H9 (cell line): ENCODE results near the gene CALML4. TPM values are rescaled to one million over a fixed set of nuclear protein-coding genes. Genes with fewer than 3 reads are reported as not detected.

Source experiments
- DNase-seq: peaks from one replicate; pipeline ENCODE4 v3.0.0-alpha.2; 2017
- H2AFZ ChIP-seq: one replicate; pipeline ENCODE4 v1.6.1; 2013; ENCODE audit warnings: mild to moderate bottlenecking, low read length, control low read depth, moderate library complexity
- H2AK5ac ChIP-seq: 2 replicates; pipeline ENCODE4 v1.6.1; 2013; ENCODE audit warnings: low read length, control low read depth, mixed read lengths; ENCODE audit not compliant: insufficient read length
- H2BK120ac ChIP-seq: one replicate; pipeline ENCODE4 v1.6.1; 2013; ENCODE audit warnings: low read depth, mild to moderate bottlenecking, low read length, control low read depth, inconsistent platforms; ENCODE audit not compliant: poor library complexity, severe bottlenecking
- H2BK12ac ChIP-seq: 2 replicates; pipeline ENCODE4 v1.6.1; 2013; ENCODE audit warnings: low read length, control low read depth, mixed read lengths, low read depth; ENCODE audit not compliant: insufficient read length
- H2BK15ac ChIP-seq: 2 replicates; pipeline ENCODE4 v1.6.1; 2013; ENCODE audit warnings: low read depth, low read length, control low read depth
- H2BK20ac ChIP-seq: one replicate; pipeline ENCODE4 v1.6.1; 2013; ENCODE audit warnings: low read depth, mild to moderate bottlenecking, low read length, control low read depth, inconsistent platforms; ENCODE audit not compliant: poor library complexity, severe bottlenecking
- H2BK5ac ChIP-seq: 2 replicates; pipeline ENCODE4 v1.6.1; 2013; ENCODE audit warnings: low read length, control low read depth, mixed read lengths; ENCODE audit not compliant: insufficient read length
- H3K14ac ChIP-seq: 2 replicates; pipeline ENCODE4 v1.6.1; 2013; ENCODE audit warnings: low read length, control low read depth; ENCODE audit not compliant: insufficient read depth
- H3K18ac ChIP-seq: 2 replicates; pipeline ENCODE4 v1.6.1; 2013; ENCODE audit warnings: low read depth, mild to moderate bottlenecking, mixed read lengths, low read length, control low read depth; ENCODE audit not compliant: insufficient read length
- H3K23ac ChIP-seq: 2 replicates; pipeline ENCODE4 v1.6.1; 2013; ENCODE audit warnings: low read length, control low read depth, mixed read lengths, low read depth; ENCODE audit not compliant: insufficient read length
- H3K23me2 ChIP-seq: 2 replicates; pipeline ENCODE4 v1.6.1; 2013; ENCODE audit warnings: low read depth, mild to moderate bottlenecking, mixed read lengths, low read length, control low read depth; ENCODE audit not compliant: insufficient read length, poor library complexity, severe bottlenecking
- H3K27ac ChIP-seq: 2 replicates; pipeline ENCODE4 v1.5.1; 2013; ENCODE audit warnings: low read length, control low read depth, mixed read lengths, low read depth; ENCODE audit not compliant: insufficient read length
- H3K27me3 ChIP-seq: 2 replicates; pipeline ENCODE4 v1.6.1; 2013; ENCODE audit warnings: low read length, control low read depth, inconsistent platforms; ENCODE audit not compliant: insufficient read depth
- H3K4ac ChIP-seq: 2 replicates; pipeline ENCODE4 v1.6.1; 2013; ENCODE audit warnings: low read depth, mild to moderate bottlenecking, control low read depth, inconsistent platforms, low read length, moderate library complexity
- H3K4me1 ChIP-seq: 2 replicates; pipeline ENCODE4 v1.6.1; 2013; ENCODE audit warnings: low read length, control low read depth, inconsistent platforms; ENCODE audit not compliant: insufficient read depth
- H3K4me2 ChIP-seq: 2 replicates; pipeline ENCODE4 v1.6.1; 2013; ENCODE audit warnings: low read length, control low read depth, mixed read lengths; ENCODE audit not compliant: insufficient read length, insufficient read depth
- H3K56ac ChIP-seq: 2 replicates; pipeline ENCODE4 v1.6.1; 2013; ENCODE audit warnings: low read depth, mild to moderate bottlenecking, mixed read lengths, low read length, control low read depth; ENCODE audit not compliant: insufficient read length
- H3K79me1 ChIP-seq: 2 replicates; pipeline ENCODE4 v1.6.1; 2013; ENCODE audit warnings: low read depth, mild to moderate bottlenecking, moderate library complexity, low read length, control low read depth, inconsistent platforms; ENCODE audit not compliant: insufficient read depth, poor library complexity, severe bottlenecking
- H3K79me2 ChIP-seq: 2 replicates; pipeline ENCODE4 v1.6.1; 2013; ENCODE audit warnings: low read length, control low read depth, inconsistent platforms; ENCODE audit not compliant: insufficient read depth
- H3K9ac ChIP-seq: 2 replicates; pipeline ENCODE4 v1.6.1; 2013; ENCODE audit warnings: low read length, control low read depth, mixed read lengths; ENCODE audit not compliant: insufficient read length; ENCODE audit errors: extremely low read depth
- H3K9me3 ChIP-seq: one replicate; pipeline ENCODE4 v1.6.1; 2013; ENCODE audit warnings: low read depth, low read length, inconsistent platforms; ENCODE audit not compliant: control insufficient read depth
- H3T11ph ChIP-seq: one replicate; pipeline ENCODE4 v1.6.1; 2013; ENCODE audit warnings: mild to moderate bottlenecking, low read length, control low read depth, inconsistent platforms
- H4K20me1 ChIP-seq: one replicate; pipeline ENCODE4 v1.6.1; 2013; ENCODE audit not compliant: control insufficient read depth, insufficient read length, insufficient read depth
- H4K5ac ChIP-seq: 2 replicates; pipeline ENCODE4 v1.6.1; 2013; ENCODE audit warnings: low read depth, mild to moderate bottlenecking, mixed read lengths, low read length, control low read depth; ENCODE audit not compliant: insufficient read length
- H4K8ac ChIP-seq: replicated peaks from 2 replicates; pipeline ENCODE4 v1.6.1; 2013; ENCODE audit warnings: low read length, control low read depth, mixed read lengths, low read depth; ENCODE audit not compliant: insufficient read length
- H4K91ac ChIP-seq: 2 replicates; pipeline ENCODE4 v1.6.1; 2013; ENCODE audit warnings: low read depth, mild to moderate bottlenecking, moderate library complexity, mixed read lengths, low read length, control low read depth; ENCODE audit not compliant: insufficient read length
- H3K27ac Mint-ChIP-seq, 3 experiments: 2 replicates in 2 of 3; 3 replicates in 1 of 3; pipeline ENCODE4 v1.8.0; 2020 to 2021; ENCODE audit warnings: mixed read lengths in 3 of 3, mild to moderate bottlenecking in 1 of 3, moderate library complexity in 1 of 3
- H3K27me3 Mint-ChIP-seq: 2 replicates; pipeline ENCODE4 v1.8.0; 2021; ENCODE audit warnings: low read depth, mild to moderate bottlenecking, moderate library complexity, mixed read lengths
- H3K36me3 Mint-ChIP-seq, 3 experiments: 2 replicates in 2 of 3; 3 replicates in 1 of 3; pipeline ENCODE4 v1.8.0; 2020 to 2021; ENCODE audit warnings: low read depth in 3 of 3, mixed read lengths in 3 of 3; ENCODE audit not compliant: insufficient read depth in 1 of 3
- H3K4me1 Mint-ChIP-seq, 2 experiments: 2 replicates each; pipeline ENCODE4 v1.8.0; 2020; ENCODE audit warnings: mixed read lengths in 2 of 2
- H3K4me3 Mint-ChIP-seq, 2 experiments: 2 replicates in 1 of 2; 3 replicates in 1 of 2; pipeline ENCODE4 v1.8.0; 2020 to 2021; ENCODE audit warnings: mild to moderate bottlenecking in 2 of 2, mixed read lengths in 2 of 2, moderate library complexity in 1 of 2
- H3K9me3 Mint-ChIP-seq, 2 experiments: 2 replicates in 1 of 2; 3 replicates in 1 of 2; pipeline ENCODE4 v1.8.0; 2020; ENCODE audit warnings: mild to moderate bottlenecking in 2 of 2, mixed read lengths in 2 of 2, moderate library complexity in 1 of 2
- WGBS: extraction: QIAGEN DNeasy Blood & Tissue Kit; methylation state at CpG from one replicate; pipeline ENCODE4 v1.1.7; 2013; ENCODE audit warnings: missing lambda C conversion rate, low lambda C conversion rate, mixed read lengths; ENCODE audit not compliant: insufficient read length; ENCODE audit errors: extremely low coverage; 5-methylcytosine and 5-hydroxymethylcytosine counted together
- total RNA-seq: library from RNA; stranded (reverse); gene quantifications from 2 replicates; pipeline ENCODE4 v1.2.1, GENCODE V29; 2021
- TF ChIP-seq, protein P1 (sequence below): fragments of 200-600 bp; sonication (generic); conservative IDR thresholded peaks from 3 replicates; pipeline ENCODE4 v1.8.0; 2021; ENCODE audit warnings: antibody characterized with exemption, mild to moderate bottlenecking

Gene CALML4
- total RNA-seq, 1 experiment from 2014 or later: 11.8 TPM

DNA sequence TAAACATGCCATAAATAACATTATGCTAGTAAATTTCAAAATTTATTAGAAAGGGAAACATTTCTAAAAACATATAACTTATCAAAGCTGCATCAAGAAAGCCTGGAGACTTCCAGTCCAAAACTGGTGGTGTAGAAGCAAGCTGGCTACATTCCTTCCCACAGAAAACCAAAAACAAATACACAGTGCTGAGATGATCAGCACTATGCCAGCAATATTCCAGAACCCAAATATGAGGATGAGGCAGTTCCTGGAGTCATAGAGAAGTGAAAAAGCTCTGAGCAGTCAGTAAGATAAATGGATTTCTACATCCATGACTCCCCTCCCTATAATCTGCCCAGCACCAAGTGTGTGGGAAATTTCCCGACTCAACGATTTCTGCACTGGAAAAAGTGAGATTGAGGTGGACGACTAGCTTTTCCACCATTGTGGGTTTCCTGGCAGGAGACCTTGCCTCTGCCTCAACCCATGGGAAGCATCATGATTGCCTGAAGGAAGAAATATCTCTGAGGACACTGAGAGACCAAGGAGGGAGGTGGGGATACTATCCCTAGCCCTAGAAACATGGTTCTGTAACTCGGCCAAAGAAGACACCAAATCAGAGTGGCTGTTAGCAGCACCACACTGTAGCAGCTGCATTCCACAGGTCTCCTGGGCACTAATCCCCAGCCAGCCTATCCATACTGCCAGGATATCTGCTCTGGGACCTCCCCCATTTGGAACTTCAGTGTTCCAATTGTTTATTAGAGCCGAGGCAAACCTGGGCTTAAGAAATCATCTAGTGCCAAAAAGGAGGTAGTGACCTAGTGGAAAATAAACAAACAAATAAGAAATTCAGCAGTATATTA, 36.2 kb upstream of the CALML4 start:
- no peaks in the 10 kb centered on the region for H3K27me3 ChIP-seq
- no peak overlapping the region for H3K18ac ChIP-seq
- no peaks in the 10 kb centered on the region for H3K79me2 ChIP-seq
- H2BK5ac ChIP-seq: no peak overlapping the region
- Mint-ChIP-seq H3K27ac (no peak overlapping the region), H3K4me3 (no peak overlapping the region), H3K27me3 (peaks cover 3% of the 10 kb centered on the region; the same call in 1 of the 2 replicates), H3K36me3 (peaks cover 5 to 12% (median 7%) of the 10 kb centered on the region in 3 experiments; a peak in 5 of 7 replicates), H3K9me3 (peaks cover 11 to 16% of the 10 kb centered on the region in 2 experiments), H3K4me1 (peaks cover 9 to 10% of the 10 kb centered on the region in 2 experiments)
- no peak overlapping the region for H3T11ph ChIP-seq
- no peaks in the 10 kb centered on the region for H4K20me1 ChIP-seq
- no peaks in the 10 kb centered on the region for H3K23me2 ChIP-seq
- H2BK15ac ChIP-seq: no peak overlapping the region
- H3K56ac ChIP-seq: no peak overlapping the region
- H3K9ac ChIP-seq: no peak overlapping the region
- TF ChIP-seq, protein P1, sequence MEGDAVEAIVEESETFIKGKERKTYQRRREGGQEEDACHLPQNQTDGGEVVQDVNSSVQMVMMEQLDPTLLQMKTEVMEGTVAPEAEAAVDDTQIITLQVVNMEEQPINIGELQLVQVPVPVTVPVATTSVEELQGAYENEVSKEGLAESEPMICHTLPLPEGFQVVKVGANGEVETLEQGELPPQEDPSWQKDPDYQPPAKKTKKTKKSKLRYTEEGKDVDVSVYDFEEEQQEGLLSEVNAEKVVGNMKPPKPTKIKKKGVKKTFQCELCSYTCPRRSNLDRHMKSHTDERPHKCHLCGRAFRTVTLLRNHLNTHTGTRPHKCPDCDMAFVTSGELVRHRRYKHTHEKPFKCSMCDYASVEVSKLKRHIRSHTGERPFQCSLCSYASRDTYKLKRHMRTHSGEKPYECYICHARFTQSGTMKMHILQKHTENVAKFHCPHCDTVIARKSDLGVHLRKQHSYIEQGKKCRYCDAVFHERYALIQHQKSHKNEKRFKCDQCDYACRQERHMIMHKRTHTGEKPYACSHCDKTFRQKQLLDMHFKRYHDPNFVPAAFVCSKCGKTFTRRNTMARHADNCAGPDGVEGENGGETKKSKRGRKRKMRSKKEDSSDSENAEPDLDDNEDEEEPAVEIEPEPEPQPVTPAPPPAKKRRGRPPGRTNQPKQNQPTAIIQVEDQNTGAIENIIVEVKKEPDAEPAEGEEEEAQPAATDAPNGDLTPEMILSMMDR: no peak
- no peaks in the 10 kb centered on the region for H3K9me3 ChIP-seq
- no peak overlapping the region for H2AFZ ChIP-seq
- H4K8ac ChIP-seq: no peak overlapping the region
- H3K14ac ChIP-seq: no peak overlapping the region
- no peak overlapping the region for H3K4me2 ChIP-seq
- no peaks in the 10 kb centered on the region; the same call in 1 of the 2 replicates for H3K4me1 ChIP-seq
- no peak overlapping the region for H2AK5ac ChIP-seq
- no peak overlapping the region for H3K4ac ChIP-seq
- no CpG with 5 or more reads among the region's 5 CpGs for WGBS
- H2BK20ac ChIP-seq: no peak overlapping the region
- no peak overlapping the region for H3K27ac ChIP-seq
- H4K91ac ChIP-seq: no peak overlapping the region
- no peak overlapping the region for H4K5ac ChIP-seq
- H3K79me1 ChIP-seq: no peaks in the 10 kb centered on the region
- DNase-seq: no peak
- H2BK120ac ChIP-seq: no peak overlapping the region
- H3K23ac ChIP-seq: no peak overlapping the region
- no peak overlapping the region for H2BK12ac ChIP-seq
